HUDEP-2 (cell line): ENCODE measurements around the gene PDLIM3.
"Not testable (repeated sequence)": the region's sequence is repeated elsewhere in the genome, so short reads cannot be mapped to it uniquely, and the experiment has no call there.

Experiments
- DNase-seq, 76 experiments: peaks; one replicate each; lab custom pipeline; 2025; ENCODE audit not compliant: unreplicated experiment in 76 of 76; lab: John Stamatoyannopoulos, UW

PDLIM3 gene

GRCh38 chr4:185523862-185524261 lies 11.4 kb downstream of the PDLIM3 start:
- no peak for DNase-seq

GRCh38 chr4:185522451-185522850 lies 12.9 kb downstream of the PDLIM3 start:
- DNase-seq = no peak

DNA sequence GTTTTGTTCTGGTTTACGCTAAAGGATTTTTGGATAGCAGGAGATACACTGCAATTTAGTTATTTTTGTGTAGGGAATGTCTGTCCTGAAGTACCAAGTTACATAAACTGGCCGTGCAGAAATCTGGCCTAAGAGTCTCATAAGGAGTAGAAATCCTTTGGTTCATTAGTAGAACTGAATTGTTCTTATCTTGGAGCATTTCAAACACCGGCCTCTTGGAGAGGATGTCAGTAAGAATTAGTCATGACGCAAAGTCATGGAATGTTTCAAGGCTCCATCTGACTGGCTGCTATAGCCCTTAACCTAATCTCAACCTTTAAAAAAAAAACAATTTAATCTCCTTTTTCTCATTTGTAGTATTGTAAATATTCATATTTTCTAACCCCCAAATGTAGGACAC lies 15.2 kb downstream of the PDLIM3 start:
- DNase-seq = no peak

- DNase-seq = no peak
Observed at GRCh38 chr4:185518494-185518893, 16.8 kb downstream of the PDLIM3 start.

DNA sequence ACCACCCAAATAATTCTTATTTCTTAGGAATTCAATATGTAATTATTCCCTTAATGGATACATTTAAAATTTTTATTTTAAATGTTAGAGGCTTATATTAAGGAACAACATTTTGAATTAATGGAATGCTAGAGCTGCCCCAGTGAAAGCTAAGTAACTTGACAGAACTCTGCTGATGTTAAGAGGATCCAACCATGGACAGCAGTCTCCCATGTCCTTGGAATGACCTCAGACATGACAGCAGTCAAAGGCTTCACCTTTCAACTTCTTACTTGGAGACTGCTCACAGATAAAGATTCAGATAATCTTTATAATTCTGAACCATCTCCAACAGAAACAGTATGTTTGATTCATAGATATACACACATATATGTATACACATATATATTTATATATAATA lies 17.2 kb downstream of the PDLIM3 start:
- no peak for DNase-seq

- DNase-seq = no peak
Observed at GRCh38 chr4:185515248-185515647, 20.1 kb downstream of the PDLIM3 start.

DNA sequence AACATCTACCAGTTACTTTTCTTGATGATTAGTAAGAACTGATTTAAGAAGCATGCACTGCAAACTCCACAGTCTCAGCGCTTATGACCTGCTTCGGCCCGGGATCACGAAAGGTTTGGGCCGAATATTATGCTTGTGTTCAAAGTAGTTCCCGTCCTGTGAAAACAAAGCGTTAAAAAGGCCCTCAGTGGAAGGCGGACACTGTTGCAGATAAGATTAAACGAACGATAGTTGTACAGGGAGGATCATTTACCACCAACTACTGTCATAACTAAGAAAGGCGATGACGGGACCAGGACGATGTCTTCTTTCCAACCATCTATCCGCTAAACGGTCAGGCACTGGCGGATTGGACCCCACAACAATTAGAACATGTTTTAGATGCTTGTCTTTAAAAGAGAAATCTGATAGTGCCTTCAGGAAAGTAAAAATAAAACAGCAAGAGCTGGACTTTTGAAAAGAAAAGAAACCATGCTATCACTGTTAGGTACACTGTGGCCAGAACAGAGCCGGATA lies 21.1 kb downstream of the PDLIM3 start:
- DNase-seq = no peak

DNA sequence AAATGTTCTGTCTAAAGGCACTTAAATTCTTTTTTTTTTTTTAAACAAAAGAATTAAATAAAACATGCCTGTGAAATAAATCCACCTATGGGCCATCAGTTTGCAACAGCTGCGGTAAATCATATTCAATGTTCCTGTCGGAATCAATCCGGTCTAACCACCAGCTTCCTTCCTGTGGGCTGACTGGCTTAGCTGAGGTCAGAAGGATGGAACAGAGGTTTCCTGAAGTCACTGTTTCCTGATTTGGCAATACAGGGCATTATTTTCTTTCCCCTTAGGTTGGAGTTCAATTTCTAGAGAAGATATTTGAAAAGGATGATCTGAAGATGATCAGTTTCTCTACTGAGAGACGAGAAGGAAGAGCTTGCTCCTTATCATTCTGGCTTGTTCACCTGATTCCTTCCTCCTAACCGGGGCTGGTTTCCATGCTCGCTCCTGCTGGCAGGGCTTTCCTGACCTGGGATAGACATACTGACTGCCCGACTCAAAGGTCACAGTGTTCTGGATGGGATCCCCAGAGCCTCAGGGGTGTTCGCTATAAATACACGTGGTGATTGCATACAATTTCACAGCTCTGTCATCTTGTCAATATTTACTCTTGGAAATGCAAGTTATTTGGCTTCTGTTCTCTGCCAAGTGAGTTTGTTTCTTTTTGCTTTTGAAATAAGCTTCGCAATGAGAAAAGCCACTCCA lies 21.7 kb downstream of the PDLIM3 start:
- no peak for DNase-seq

DNA sequence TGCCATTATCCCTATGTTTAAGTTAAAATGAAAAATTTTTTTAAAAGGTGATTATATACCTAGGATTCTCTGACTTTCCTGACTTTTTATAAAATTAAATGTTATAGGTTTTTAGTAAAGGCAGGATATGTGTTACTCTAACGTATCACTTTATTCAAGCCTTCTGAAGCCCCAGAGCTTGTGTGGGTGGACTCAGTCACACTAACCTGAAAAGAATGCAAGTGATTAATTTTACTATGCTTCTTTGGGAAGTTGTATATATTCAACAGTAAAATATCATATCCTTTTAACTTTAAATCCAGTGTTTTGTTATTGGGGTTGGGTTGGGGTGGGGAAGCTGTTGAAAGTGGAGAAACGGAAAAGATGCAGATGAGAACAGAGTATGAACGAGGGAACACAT lies 22.8 kb downstream of the PDLIM3 start:
- no peak for DNase-seq

DNA sequence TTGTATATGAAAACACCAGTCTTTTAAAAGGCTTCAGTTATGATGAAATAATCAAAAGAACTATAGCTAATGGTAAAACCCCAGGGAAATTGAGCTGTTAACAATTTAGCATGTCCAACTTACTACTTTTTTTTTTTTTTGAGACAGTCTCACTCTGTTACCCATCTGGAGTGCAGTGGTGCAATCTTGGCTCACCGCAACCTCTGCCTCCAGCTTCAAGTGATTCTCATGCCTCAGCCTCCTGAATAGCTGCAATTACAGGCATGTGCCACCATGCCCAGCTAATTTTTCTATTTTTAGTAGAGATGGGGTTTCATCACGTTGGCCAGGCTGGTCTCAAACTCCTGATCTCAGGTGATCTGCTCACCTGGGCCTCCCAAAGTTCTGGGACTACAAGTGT lies 24.1 kb downstream of the PDLIM3 start:
- DNase-seq = not testable (repeated sequence)

DNA sequence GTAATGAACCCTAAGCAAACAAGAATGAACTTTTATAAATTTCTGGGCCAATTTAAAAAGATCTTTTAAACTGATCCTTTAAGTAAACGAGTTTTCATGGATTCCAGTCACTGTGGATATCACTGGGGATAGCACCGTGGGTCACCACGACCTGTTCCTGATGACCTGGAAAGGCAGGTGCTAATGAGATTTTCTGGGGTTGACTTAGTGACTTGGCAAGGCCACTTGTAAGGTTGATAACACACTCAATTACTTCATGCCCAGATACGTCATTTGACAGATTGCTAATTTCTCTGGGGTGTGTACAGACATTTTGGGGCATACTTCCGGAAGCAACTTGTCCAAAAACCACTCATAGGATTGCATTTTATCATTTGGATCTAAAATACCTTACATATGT lies 24.5 kb downstream of the PDLIM3 start:
- no peak for DNase-seq

- DNase-seq = no peak
Observed at GRCh38 chr4:185508181-185508580, 27.1 kb downstream of the PDLIM3 start.

GRCh38 chr4:185506422-185506821 lies 28.9 kb downstream of the PDLIM3 start:
- no peak for DNase-seq

DNA sequence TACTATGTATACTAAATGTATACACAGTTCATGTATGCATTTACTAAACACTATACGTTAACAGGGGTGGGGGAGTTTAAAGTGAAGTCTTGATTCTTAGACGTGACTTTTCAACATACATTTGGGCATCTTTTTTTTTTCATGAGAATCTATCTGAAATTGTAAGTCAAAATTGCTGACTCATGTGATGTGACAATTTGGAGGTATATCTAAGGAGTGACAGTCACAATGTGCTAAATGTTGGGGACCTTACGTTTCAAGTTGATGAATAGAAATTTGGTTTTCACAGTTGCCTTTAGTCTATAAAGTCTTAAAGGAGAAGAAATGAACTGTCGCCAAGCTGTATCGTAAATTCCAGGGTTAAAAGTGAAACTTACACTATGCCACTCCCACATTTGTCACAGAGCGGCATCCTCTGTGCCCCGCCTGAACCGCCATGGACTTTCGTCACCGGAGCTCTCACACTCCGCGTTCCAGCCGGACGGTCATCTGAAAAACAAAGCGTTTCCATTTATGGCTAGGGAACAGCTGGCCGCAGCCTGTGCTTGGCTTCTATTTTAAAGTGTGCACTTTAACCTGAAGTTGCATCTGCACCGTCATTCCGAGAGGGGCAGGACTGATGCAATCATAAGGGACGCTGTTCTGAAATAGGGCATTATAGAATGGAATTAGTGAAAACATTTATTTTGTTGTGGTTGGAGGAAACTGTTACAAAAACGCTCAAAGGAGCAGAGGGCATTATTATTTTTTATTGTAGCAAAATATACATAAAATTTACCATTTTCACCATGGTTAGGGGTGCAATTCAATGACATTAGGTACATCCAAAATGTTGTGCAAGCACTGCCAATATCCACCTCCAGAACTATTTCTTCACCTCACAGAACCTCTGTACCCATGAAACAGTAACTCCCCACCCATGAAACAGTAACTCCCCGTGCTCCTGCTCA lies 30.9 kb downstream of the PDLIM3 start:
- no peak for DNase-seq

DNA sequence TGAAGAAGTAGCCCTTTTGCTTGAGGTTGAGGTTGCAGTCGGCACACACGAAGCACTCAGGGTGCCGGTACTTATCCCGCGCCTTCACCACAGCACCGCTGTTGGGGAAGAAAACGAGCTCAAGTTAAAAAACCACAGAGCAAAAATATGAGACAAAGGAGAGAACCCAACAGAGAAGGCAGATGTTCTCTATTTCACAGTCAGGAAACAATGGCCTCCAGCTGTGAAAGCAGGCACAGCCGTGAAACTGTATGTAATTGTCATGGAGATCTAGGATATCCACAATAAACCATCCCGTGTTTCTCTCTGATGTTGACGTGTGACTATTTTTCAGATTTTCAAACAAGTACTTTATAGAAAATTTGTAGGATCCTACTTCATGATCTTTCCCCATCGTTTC lies 32.9 kb downstream of the PDLIM3 start:
- no peak for DNase-seq

GRCh38 chr4:185500576-185500975 lies 34.7 kb downstream of the PDLIM3 start:
- no peak for DNase-seq

- DNase-seq = no peak
Observed at GRCh38 chr4:185500035-185500434, 35.3 kb downstream of the PDLIM3 start.

DNA sequence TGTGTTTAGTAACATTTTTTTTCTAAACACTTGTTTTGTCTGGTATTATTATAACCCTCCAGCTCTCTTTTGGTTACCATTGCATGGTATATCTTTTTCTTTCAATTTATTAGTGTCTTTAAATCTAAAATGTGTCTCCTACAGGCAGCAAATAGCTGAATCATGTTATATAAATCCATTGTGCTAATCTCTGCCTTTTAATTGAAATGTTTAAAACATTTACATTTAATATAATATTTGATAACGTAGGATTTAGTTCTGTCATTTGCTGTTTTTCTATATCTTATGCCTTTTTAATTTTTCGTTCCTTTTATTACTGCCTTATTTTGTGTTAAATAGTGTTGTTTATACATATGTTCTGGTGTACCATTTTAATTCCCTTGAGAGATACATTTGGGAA lies 46.7 kb downstream of the PDLIM3 start:
- no peak for DNase-seq

DNA sequence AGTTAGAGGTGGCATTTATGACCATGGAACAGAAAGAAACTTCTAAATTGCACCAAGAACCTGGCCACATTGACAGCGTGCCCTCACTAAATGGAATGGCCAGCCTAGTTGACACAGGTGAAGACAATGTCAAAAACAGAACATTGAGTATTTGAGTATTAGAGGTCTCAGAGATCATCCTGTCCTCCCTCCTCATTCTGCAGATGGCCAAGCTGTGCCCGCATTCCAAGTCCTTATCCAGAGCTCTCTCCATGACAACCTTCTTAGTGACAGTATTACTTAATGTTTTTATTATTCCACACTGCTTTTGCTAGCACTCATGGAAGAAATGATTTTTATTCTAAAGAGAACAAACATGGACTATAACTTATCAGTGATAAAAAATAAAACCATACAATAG lies 53.9 kb downstream of the PDLIM3 start:
- DNase-seq = no peak

GRCh38 chr4:185480016-185480732 lies 55.1 kb downstream of the PDLIM3 start:
- no peak for DNase-seq

DNA sequence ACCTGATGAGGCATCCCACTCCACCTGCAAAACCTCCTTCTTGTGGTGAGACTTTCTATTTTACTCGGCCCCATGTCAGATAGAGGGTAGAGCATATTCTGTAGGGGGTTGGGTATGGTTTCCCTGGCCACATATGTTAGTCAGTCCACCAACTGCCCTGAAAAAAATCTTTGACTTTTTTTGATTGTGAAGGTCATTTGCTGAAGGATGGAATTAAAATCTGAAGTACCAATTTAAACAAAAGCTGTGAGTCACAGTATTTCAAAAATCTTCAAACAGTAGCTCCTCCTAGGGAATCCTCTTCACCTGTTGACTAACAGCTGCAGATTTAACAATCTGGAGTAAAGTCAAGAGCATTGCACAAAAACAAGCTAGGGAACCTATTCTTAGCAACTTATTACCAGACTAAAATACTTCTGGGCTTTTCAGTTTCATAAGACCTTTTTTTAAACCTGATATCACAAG lies 55.8 kb downstream of the PDLIM3 start:
- no peak for DNase-seq
